ENCODE measurements around the gene MRPS2.

The MRPS2 gene

GRCh38 chr9:135488527-135488926 is 12.0 kb upstream of the MRPS2 start:
- H3K27ac Mint-ChIP-seq = no peak overlapping the region
- peaks cover 25% of the 10 kb centered on the region for H3K36me3 Mint-ChIP-seq
- no peak overlapping the region for H3K4me3 Mint-ChIP-seq
- peaks cover 22% of the 10 kb centered on the region for H3K27me3 Mint-ChIP-seq
- ATAC-seq = no peak
- no peaks in the 10 kb centered on the region for H3K9me3 Mint-ChIP-seq
- H3K4me1 Mint-ChIP-seq = no peaks in the 10 kb centered on the region

DNA sequence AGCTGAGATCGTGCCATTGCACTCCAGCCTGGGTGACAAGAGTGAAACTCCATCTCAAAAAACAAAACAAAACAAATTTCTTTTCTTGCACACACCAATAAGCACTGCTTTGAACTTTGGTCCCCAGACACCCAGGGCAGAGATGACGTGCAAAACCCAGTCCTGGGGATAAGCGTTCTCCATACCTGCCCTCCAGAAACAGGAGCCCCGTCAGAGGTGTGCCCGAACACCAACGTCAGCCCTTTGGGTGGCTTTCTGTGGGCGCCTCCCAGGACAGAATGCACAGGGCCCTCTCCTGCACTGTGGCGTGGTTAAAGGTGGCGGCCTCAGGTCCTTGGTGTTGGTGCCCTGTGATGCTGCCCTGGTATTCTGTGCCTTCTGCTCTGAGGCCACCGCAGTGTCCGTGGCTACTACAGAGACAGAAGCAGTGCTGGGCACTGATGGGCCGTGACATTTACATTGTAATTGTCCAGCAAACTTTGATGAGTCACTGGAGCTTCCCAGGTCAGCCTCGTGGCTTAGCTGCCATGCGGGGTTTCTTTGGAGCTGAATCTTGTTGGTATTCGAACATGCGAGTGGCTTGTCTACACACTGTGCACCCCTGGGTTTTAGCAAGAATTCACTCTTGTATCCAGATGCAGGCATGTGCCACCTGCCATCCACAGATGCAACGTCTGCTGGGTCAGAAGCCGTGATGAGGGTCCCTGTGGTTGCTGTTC is 11.1 kb upstream of the MRPS2 start:
- Mint-ChIP-seq H3K36me3 (peaks cover 23% of the 10 kb centered on the region), H3K4me3 (no peak overlapping the region), H3K27me3 (peaks cover 22% of the 10 kb centered on the region), H3K9me3 (no peaks in the 10 kb centered on the region), H3K27ac (no peak overlapping the region), H3K4me1 (no peaks in the 10 kb centered on the region)
- no peak for ATAC-seq

- Mint-ChIP-seq H3K4me3 (no peak overlapping the region), H3K4me1 (no peaks in the 10 kb centered on the region), H3K9me3 (no peaks in the 10 kb centered on the region), H3K27me3 (peaks cover 14% of the 10 kb centered on the region), H3K36me3 (peaks cover 13% of the 10 kb centered on the region), H3K27ac (no peak overlapping the region)
- no peak for ATAC-seq
These were observed 10.2 kb upstream of the MRPS2 start for GRCh38 chr9:135490166-135490870.

GRCh38 chr9:135490980-135491464 is 9.5 kb upstream of the MRPS2 start:
- peaks cover 8% of the 10 kb centered on the region for H3K27me3 Mint-ChIP-seq
- peaks cover 9% of the 10 kb centered on the region for H3K36me3 Mint-ChIP-seq
- ATAC-seq = no peak

GRCh38 chr9:135491764-135492163 is 8.7 kb upstream of the MRPS2 start:
- Mint-ChIP-seq H3K4me3 (no peak overlapping the region), H3K27ac (no peak overlapping the region), H3K36me3 (peaks cover 2% of the 10 kb centered on the region), H3K27me3 (peaks cover under 1% of the 10 kb centered on the region), H3K9me3 (no peaks in the 10 kb centered on the region), H3K4me1 (no peaks in the 10 kb centered on the region)
- no peak for ATAC-seq

More at GRCh38 chr9:135490980-135491464, 9.5 kb upstream of the MRPS2 start:
- no peak overlapping the region for H3K4me3 Mint-ChIP-seq
- no peaks in the 10 kb centered on the region for H3K9me3 Mint-ChIP-seq
- H3K27ac Mint-ChIP-seq = no peak overlapping the region
- H3K4me1 Mint-ChIP-seq = no peaks in the 10 kb centered on the region

DNA sequence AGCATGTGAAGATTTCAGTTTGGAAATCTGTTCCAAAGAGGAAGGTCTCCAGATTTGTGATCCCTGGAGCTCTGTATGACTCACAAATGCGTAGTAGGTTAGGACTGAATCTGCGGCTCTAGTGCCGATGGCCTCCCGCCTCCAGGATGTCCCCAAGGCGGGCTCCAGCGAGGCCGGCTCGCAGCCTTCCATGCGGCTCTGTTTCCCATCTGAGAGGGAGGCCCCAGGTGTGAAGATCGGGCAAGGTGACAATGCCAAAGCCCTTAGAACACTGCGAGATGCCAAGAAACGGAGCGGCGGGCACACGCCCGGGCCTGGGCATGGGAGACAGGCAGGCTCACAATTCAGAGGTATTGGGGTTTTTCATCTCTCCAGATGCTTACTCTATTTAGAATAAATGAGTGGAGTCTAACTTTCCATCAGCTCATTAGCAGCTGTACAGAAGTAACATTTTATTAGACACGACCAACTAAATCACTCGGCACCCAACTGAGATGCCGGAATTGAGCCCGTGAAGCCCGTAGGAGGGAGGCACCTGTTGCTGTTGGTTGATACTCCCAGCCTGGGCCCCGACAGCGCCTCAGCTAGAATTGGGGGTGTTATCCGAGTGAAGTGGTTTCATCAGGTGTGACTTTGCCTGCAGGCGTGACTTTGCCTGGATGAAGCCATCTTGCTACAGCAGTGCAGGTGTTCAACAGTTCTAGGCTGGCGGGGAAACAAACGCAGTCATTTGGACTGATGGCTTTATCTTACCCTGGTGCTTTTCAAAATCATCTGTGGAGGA is 7.4 kb upstream of the MRPS2 start:
- no peaks in the 10 kb centered on the region for H3K9me3 Mint-ChIP-seq

GRCh38 chr9:135494791-135495559 is 5.5 kb upstream of the MRPS2 start:
- H3K4me3 Mint-ChIP-seq = no peak overlapping the region
- peaks cover 14% of the 10 kb centered on the region for H3K27me3 Mint-ChIP-seq
- H3K36me3 Mint-ChIP-seq = no peaks in the 10 kb centered on the region
- peaks cover 9% of the 10 kb centered on the region for H3K4me1 Mint-ChIP-seq
- no peak for ATAC-seq
- H3K27ac Mint-ChIP-seq = no peak overlapping the region
- H3K9me3 Mint-ChIP-seq = no peaks in the 10 kb centered on the region

More for the DNA sequence above, 7.4 kb upstream of the MRPS2 start:
- Mint-ChIP-seq H3K27me3 (peaks cover 9% of the 10 kb centered on the region), H3K36me3 (no peaks in the 10 kb centered on the region), H3K4me1 (no peaks in the 10 kb centered on the region), H3K4me3 (no peak overlapping the region), H3K27ac (no peak overlapping the region)
- no peak for ATAC-seq

GRCh38 chr9:135498381-135499126 is 1.9 kb upstream of the MRPS2 start:
- Mint-ChIP-seq H3K9me3 (no peaks in the 10 kb centered on the region), H3K27ac (no peak overlapping the region), H3K4me3 (no peak overlapping the region), H3K4me1 (peaks cover 25% of the 10 kb centered on the region), H3K36me3 (peaks cover 20% of the 10 kb centered on the region), H3K27me3 (peaks cover 14% of the 10 kb centered on the region)
- ATAC-seq = no peak

DNA sequence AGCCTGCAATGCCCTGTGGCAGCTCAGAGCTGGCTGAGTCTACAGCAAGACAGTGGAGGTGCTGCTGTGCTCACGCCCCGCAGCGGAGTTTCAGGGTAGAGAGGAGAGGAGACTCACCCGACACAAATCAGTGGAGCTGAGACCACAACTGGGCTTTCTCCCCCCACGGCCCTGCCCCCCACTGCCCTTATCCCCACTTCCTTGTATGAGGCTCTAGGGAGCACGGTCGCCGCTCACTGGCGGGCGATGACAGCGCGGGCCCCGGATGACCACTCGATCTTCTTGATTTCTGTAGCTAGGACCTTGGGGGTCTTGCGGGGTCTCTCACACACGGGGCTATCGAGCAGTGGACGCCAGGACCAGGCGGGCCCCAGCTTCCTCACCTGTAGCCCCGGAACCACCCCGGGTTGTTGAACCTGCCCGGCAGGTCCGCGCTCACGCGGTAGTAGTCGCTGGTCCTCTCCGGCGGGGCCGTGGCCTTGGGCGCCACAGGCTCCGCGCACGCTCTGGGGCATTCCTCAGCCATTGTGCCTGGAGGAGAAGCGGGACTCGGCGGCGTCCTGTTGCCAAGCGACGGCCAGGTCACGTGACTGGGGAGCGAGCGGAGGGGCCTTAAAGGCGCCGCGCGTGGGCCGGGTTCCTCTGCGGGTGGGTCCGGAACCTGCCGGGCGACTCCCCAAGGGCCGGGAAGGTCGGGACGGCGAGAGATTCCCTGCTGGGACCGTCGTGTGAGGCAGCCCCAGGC is 984 bp upstream of the MRPS2 start:
- H3K4me3 Mint-ChIP-seq = peak overlapping the region; percentile 96
- H3K27ac Mint-ChIP-seq = peak overlapping the region; percentile 90
- no peaks in the 10 kb centered on the region for H3K9me3 Mint-ChIP-seq
- peak; percentile 78 for ATAC-seq
- peaks cover 14% of the 10 kb centered on the region for H3K27me3 Mint-ChIP-seq
- H3K4me1 Mint-ChIP-seq = peaks cover 28% of the 10 kb centered on the region
- H3K36me3 Mint-ChIP-seq = peaks cover 29% of the 10 kb centered on the region

DNA sequence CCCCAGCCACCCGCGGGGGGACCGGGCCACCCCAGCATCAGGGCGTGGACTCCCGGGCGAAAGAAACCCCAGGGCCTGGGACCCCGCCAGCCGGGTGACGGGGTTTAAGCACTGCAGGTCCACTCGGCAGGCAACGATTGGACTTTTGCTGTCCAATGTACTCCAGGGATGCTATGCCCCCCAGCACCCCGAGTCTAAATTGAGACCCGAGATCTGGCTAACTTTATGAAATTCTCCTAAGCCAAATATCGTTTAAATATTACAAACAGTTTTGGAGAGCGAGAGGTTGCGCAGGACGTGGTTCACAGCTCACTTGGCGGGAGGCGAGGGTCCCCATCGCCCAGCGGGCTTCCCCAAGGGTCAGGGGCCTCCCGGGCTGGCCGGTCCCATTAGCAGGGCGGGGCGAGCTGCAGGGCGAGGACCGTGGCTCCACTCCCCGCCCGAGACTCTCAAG is 384 bp upstream of the MRPS2 start:
- H3K27me3 Mint-ChIP-seq = peaks cover 14% of the 10 kb centered on the region
- H3K4me3 Mint-ChIP-seq = peak overlapping the region; percentile 96
- ATAC-seq = peak; percentile 14
- H3K9me3 Mint-ChIP-seq = no peaks in the 10 kb centered on the region
- H3K4me1 Mint-ChIP-seq = peaks cover 34% of the 10 kb centered on the region
- peak overlapping the region; percentile 90 for H3K27ac Mint-ChIP-seq
- H3K36me3 Mint-ChIP-seq = peaks cover 35% of the 10 kb centered on the region

DNA sequence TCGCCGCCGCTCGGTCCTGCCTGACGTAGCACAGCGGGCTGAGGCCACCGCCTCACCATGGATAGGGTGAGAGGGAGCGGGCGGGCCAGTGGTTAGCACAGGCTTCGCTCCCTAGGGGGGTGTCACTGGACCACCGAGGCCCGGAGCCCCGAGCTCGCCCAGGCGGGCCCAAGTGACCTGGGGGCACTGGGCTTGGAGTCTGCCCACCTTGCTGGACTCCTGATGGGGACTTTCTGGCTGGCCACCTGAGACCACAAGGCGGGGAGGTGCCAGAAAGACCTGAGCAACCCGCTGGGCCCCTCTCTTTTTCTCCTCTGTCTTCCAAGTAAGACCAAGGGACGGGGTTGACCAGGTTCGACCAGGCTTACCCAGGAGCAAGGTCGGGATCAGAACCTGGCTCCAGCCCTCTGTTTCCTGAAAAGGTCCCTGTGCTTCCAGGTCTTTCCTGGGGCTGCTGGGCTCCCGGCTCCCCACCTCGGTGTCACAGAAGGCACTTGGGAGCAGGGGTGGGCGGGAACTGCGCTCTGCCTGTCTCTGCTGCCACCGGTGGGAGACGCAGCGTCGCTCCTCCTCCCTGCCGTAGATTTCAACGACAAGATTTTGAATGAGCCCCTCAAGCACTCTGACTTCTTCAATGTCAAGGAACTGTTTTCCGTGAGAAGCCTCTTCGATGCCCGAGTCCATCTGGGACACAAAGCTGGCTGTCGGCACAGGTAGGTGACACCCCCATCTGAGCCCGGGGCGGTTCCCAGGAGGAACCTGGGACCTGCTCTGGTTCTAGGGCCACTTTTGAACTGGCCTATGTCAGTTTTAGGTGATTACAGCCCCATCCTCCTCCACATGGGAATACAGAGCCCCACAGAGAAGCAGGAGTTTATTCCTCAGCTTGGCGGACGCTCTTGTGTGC is 1.0 kb downstream of the MRPS2 start:
- Mint-ChIP-seq H3K9me3 (no peaks in the 10 kb centered on the region), H3K27ac (peak overlapping the region; percentile 90), H3K4me3 (peak overlapping the region; percentile 96), H3K4me1 (peaks cover 37% of the 10 kb centered on the region), H3K36me3 (peaks cover 39% of the 10 kb centered on the region), H3K27me3 (peaks cover 14% of the 10 kb centered on the region)
- ATAC-seq = no peak

DNA sequence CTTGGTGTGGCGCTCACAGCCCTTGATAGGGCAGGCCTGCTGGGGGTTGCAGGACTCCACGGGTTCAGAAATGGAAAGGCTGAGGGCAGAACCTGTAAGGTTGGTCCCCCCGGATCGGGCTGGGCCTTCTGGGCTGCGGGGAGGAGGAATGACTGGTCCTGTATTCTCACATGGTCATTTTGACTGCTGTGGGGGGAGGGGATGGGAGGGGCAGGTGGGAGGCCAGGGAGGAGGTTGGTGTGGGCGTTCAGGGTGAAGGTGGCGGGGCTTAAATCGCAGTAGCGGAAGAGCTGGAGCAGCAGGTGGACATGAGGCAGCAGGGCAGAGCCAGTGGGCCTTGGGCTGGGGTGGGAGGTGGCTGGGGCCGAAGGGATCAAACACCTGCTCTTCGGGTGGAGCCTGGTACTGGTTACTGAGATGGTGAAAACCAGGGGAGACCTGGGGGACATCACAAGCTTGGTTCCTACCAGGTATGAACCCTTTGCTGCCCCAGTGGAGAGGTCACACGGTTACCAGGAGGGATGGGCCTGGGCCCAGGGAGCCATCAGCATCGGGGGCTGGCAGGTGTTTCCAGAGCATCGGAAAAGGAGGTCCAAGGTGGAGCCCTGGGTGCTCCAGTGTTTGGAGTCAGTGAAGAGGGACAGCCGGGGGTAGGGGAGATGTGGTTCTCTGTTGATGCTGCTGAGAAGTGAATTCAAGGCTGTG is 1.8 kb downstream of the MRPS2 start:
- Mint-ChIP-seq H3K27me3 (peaks cover 13% of the 10 kb centered on the region), H3K9me3 (no peaks in the 10 kb centered on the region), H3K27ac (peak overlapping the region; percentile 90), H3K36me3 (peaks cover 39% of the 10 kb centered on the region), H3K4me1 (peaks cover 37% of the 10 kb centered on the region), H3K4me3 (peak overlapping the region; percentile 96)
- no peak for ATAC-seq
